WERI-Rb-1 (cell line): Measurements from ENCODE around the gene ARHGAP22.

Experiments
- DNase-seq: peaks from one replicate; pipeline ENCODE4 v3.0.0-alpha.2; 2020
- H3K27ac ChIP-seq: fragments of 250-450 bp; sonication (Bioruptor Pico); 2 replicates; pipeline ENCODE4 v1.5.1; 2020; ENCODE audit warnings: mild to moderate bottlenecking, moderate library complexity
- H3K27me3 ChIP-seq: fragments of 250-450 bp; sonication (Bioruptor Pico); 2 replicates; pipeline ENCODE4 v1.5.1; 2021; ENCODE audit warnings: mild to moderate bottlenecking, low read depth, moderate library complexity; ENCODE audit not compliant: insufficient read depth, severe bottlenecking
- H3K36me3 ChIP-seq: fragments of 250-450 bp; sonication (Bioruptor Pico); 2 replicates; pipeline ENCODE4 v1.5.1; 2020; ENCODE audit warnings: mild to moderate bottlenecking, moderate library complexity
- H3K4me3 ChIP-seq: 2 replicates; pipeline ENCODE4 v1.5.1; 2011; ENCODE audit warnings: low read depth, mild to moderate bottlenecking, control low read depth, low read length
- H3K9me3 ChIP-seq: fragments of 250-450 bp; sonication (Bioruptor Pico); 2 replicates; pipeline ENCODE4 v1.5.1; 2021; ENCODE audit warnings: mild to moderate bottlenecking, moderate library complexity; ENCODE audit not compliant: severe bottlenecking
- TF ChIP-seq, protein P1 (sequence below): IDR thresholded peaks from 2 replicates; pipeline ENCODE4 v1.5.1; 2011; ENCODE audit warnings: low read depth, mild to moderate bottlenecking, control low read depth, inconsistent platforms, low read length

The ARHGAP22 gene

DNA sequence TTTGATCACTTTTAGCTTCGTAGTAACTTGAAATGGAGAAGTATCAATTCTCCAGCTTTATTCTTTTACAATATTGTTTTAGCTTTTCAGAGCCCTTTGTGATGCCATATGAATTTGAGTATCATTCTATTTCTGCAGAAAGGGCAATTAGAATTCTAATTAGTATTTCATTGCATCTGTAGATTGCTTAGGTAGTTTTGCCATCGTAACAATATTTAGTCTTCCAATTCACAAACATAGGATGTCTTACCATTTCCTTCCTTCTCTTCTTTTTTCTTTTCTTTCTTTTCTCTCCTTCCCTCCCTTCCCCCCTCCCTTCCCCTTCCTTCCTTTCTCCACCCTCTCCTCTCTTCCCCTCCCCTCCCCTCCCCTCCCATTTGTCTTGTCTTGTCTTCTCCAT lies 193.4 kb downstream of the ARHGAP22 start:
- H3K36me3 ChIP-seq = peaks cover 54% of the 10 kb centered on the region
- TF ChIP-seq, protein P1, sequence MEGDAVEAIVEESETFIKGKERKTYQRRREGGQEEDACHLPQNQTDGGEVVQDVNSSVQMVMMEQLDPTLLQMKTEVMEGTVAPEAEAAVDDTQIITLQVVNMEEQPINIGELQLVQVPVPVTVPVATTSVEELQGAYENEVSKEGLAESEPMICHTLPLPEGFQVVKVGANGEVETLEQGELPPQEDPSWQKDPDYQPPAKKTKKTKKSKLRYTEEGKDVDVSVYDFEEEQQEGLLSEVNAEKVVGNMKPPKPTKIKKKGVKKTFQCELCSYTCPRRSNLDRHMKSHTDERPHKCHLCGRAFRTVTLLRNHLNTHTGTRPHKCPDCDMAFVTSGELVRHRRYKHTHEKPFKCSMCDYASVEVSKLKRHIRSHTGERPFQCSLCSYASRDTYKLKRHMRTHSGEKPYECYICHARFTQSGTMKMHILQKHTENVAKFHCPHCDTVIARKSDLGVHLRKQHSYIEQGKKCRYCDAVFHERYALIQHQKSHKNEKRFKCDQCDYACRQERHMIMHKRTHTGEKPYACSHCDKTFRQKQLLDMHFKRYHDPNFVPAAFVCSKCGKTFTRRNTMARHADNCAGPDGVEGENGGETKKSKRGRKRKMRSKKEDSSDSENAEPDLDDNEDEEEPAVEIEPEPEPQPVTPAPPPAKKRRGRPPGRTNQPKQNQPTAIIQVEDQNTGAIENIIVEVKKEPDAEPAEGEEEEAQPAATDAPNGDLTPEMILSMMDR = no peak
- DNase-seq = no peak

DNA sequence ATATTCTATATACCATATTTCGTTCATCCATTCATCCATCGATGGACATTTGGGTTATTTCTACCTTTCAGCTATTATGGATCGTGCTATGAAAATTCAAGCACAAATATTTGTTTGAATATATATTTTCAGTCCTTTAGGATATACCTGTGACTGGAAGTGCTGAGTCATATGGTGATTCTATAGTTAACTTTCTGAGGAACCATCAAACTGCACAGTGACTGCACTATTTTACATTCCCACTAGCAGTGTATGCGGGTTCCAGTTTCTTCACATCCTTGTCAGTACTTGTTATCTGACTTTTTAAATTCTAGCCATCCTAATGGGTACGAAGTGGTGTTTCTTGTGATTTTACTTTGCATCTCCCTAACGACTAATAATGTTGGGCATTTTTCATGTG lies 194.4 kb downstream of the ARHGAP22 start:
- Histone ChIP-seq H3K9me3 (peaks cover 3% of the 10 kb centered on the region), H3K36me3 (peaks cover 60% of the 10 kb centered on the region), H3K27me3 (no peaks in the 10 kb centered on the region), H3K4me3 (no peak overlapping the region), H3K27ac (no peak overlapping the region)
- no peak for DNase-seq
- TF ChIP-seq, protein P1 = no peak

More for the DNA sequence above, 193.4 kb downstream of the ARHGAP22 start:
- no peaks in the 10 kb centered on the region for H3K27me3 ChIP-seq
- no peak overlapping the region for H3K27ac ChIP-seq
- peaks cover 3% of the 10 kb centered on the region for H3K9me3 ChIP-seq
- no peak overlapping the region for H3K4me3 ChIP-seq

DNA sequence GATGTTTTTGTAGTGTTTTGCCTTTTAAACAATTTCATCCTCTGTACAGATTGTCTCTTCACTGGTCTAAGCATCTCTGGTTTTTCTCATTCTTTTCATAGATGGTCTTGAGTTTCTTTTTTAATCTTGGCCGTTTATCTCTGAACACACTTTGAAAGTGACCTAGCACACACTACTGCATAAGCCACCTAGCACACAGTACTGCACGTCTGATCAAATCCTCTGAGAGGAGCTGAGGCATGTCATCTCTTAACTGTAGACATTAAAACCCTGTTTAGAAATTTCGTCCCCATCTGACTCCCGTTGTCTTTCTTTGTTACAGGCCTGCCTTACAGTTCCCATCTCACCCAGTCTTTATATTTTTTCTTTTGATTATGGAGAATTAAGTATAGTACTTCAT lies 198.2 kb downstream of the ARHGAP22 start:
- Histone ChIP-seq H3K9me3 (no peaks in the 10 kb centered on the region), H3K27ac (no peak overlapping the region)

DNA sequence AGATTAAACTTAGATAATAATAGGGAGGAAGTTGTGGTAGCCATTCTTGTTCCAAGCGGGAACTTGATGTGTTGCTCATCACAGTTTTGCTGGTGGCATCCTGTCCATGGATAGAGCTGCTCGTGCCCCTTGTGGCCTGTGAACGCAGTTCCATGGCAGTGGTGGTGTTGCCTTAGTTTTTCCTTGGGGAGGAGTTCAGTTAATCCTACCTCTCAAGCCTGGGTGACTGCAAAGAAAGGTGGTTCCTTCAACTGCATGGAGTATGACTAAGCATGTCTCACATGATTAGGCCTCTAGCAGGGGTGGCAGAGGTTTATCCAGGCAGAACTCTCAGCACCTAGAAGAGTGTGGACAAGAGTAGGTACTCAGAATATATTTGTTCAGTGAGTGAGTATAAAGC lies 198.7 kb downstream of the ARHGAP22 start:
- TF ChIP-seq, protein P1 = no peak
- no peaks in the 10 kb centered on the region for H3K27me3 ChIP-seq
- DNase-seq = no peak
- no peak overlapping the region for H3K4me3 ChIP-seq
- H3K9me3 ChIP-seq = no peaks in the 10 kb centered on the region
- no peak overlapping the region for H3K27ac ChIP-seq
- peaks cover 49% of the 10 kb centered on the region for H3K36me3 ChIP-seq

More for the DNA sequence above, 198.2 kb downstream of the ARHGAP22 start:
- TF ChIP-seq, protein P1 = no peak
- Histone ChIP-seq H3K36me3 (peaks cover 52% of the 10 kb centered on the region), H3K4me3 (no peak overlapping the region), H3K27me3 (no peaks in the 10 kb centered on the region)
- no peak for DNase-seq

DNA sequence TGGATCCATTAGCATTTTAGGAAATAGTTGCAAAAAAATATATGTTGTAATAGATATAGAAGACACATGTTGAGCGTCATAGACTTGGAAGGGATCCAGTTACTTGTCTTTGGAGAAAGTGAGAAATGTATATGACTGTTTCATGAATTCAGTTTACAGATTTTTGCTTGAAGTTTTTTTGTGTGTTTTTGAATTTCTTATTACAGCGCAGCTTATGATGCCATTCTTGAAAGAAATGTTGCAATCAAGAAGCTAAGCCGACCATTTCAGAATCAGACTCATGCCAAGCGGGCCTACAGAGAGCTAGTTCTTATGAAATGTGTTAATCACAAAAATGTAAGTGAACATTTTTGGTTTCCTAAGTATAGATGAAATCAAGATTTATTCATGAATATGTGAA lies 200.2 kb downstream of the ARHGAP22 start:
- TF ChIP-seq, protein P1 = no peak
- no peak for DNase-seq
- no peak overlapping the region for H3K27ac ChIP-seq

DNA sequence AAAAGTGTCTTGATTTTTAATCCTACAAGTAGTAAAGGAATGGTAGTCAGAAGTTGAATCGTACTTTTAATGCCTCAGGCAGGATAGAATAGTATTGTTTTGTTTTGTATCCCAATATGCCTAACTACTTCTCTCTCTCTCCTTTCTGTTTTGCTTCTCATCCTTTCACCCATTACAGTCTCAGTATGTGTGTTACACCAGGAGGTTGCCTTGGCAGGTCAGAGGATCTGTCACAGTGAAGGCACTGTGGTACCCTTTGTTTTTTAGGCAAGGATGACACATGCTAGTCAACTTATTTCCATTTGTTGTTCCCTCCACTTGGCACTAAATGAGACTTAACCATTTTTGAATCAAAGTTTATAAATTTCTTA lies 204.0 kb downstream of the ARHGAP22 start:
- Histone ChIP-seq H3K27me3 (no peaks in the 10 kb centered on the region), H3K4me3 (no peak overlapping the region), H3K27ac (no peak overlapping the region), H3K9me3 (no peaks in the 10 kb centered on the region), H3K36me3 (peaks cover 9% of the 10 kb centered on the region)
- TF ChIP-seq, protein P1 = no peak
- DNase-seq = no peak

More for the DNA sequence above, 200.2 kb downstream of the ARHGAP22 start:
- H3K4me3 ChIP-seq = no peak overlapping the region
- H3K36me3 ChIP-seq = peaks cover 36% of the 10 kb centered on the region
- H3K9me3 ChIP-seq = no peaks in the 10 kb centered on the region
- no peaks in the 10 kb centered on the region for H3K27me3 ChIP-seq
